Karpas-422 (cell line): Measurements from ENCODE around the gene DRG2. TPM values are rescaled to one million over a fixed set of nuclear protein-coding genes. Genes with fewer than 3 reads are reported as not detected.
A peak's percentile ranks its signal among the peaks of the same experiment; 100 is the strongest.

Experiments used
- DNase-seq: peaks from one replicate; pipeline ENCODE4 v3.0.0-alpha.2; 2015
- H2AFZ ChIP-seq: fragments of 200-600 bp; sonication (generic); 2 replicates; pipeline ENCODE4 v1.6.1; 2014; ENCODE audit warnings: antibody characterized with exemption, low read length, mixed read lengths
- H3K27ac ChIP-seq: fragments of 200-600 bp; sonication (generic); 2 replicates; pipeline ENCODE4 v1.5.1; 2014; ENCODE audit warnings: mild to moderate bottlenecking, low read length, moderate library complexity
- H3K27me3 ChIP-seq: fragments of 200-600 bp; sonication (generic); 2 replicates; pipeline ENCODE4 v1.6.1; 2014; ENCODE audit warnings: low read length, mixed read lengths
- H3K36me3 ChIP-seq: fragments of 200-600 bp; sonication (generic); 2 replicates; pipeline ENCODE4 v1.6.1; 2014; ENCODE audit warnings: low read length, mixed read lengths; ENCODE audit not compliant: insufficient read depth
- H3K4me1 ChIP-seq: fragments of 200-600 bp; sonication (generic); 2 replicates; pipeline ENCODE4 v1.6.1; 2014; ENCODE audit warnings: mild to moderate bottlenecking, low read length, mixed read lengths
- H3K4me2 ChIP-seq: fragments of 200-600 bp; sonication (generic); 2 replicates; pipeline ENCODE4 v1.6.1; 2014; ENCODE audit warnings: low read length, low read depth, mild to moderate bottlenecking; ENCODE audit not compliant: poor library complexity, severe bottlenecking
- H3K4me3 ChIP-seq: fragments of 200-600 bp; sonication (generic); 2 replicates; pipeline ENCODE4 v1.5.1; 2014; ENCODE audit warnings: mild to moderate bottlenecking, antibody characterized with exemption, low read length, mixed read lengths
- H3K79me2 ChIP-seq: fragments of 200-600 bp; sonication (generic); 2 replicates; pipeline ENCODE4 v1.6.1; 2014; ENCODE audit warnings: mild to moderate bottlenecking, low read length, mixed read lengths
- H3K9ac ChIP-seq: fragments of 200-600 bp; sonication (generic); 2 replicates; pipeline ENCODE4 v1.6.0; 2014; ENCODE audit warnings: low read length
- H3K9me2 ChIP-seq: fragments of 200-600 bp; sonication (generic), shearing (Covaris generic); replicated peaks from 2 replicates; pipeline ENCODE4 v1.6.0; 2014; ENCODE audit warnings: mild to moderate bottlenecking, low read length, moderate library complexity; ENCODE audit not compliant: insufficient read depth
- H3K9me3 ChIP-seq: fragments of 300-700, 200-600 bp; sonication (generic); 2 replicates; pipeline ENCODE4 v1.6.1; 2014; ENCODE audit warnings: low read length, mixed read lengths
- H4K20me1 ChIP-seq: fragments of 200-600 bp; sonication (generic); 2 replicates; pipeline ENCODE4 v1.6.1; 2014; ENCODE audit warnings: mild to moderate bottlenecking, antibody characterized with exemption, low read length, low read depth; ENCODE audit not compliant: insufficient read depth
- total RNA-seq: library from RNA; depleted of rRNA; stranded (reverse); fragments of >200 nt; shearing (Covaris generic); gene quantifications from 2 replicates; pipeline ENCODE4 v1.2.3, GENCODE V29; 2014; ENCODE audit warnings: low replicate concordance

The DRG2 gene
- total RNA-seq, 1 experiment from 2014 or later = 21.5 TPM

DNA sequence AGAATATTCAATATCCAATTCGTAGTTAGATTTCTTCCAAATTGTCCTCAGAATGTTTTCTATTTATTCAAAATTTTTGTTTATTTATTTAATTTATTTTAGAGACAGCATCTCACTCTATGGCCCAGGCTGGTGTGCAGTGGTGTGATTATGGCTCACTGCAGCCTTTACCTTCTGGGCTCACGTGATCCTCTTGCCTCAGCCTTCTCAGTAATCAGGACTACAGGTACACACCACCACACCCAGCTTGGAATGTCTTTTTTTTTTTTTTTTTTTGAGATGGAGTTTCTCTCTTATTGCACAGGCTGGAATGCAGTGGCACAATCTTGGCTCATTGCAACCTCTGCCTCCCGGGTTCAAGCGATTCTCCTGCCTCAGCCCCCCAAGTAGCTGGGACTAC, 3.5 kb upstream of the DRG2 start:
- Histone ChIP-seq H3K79me2 (peaks cover 22% of the 10 kb centered on the region), H3K4me3 (no peak overlapping the region), H3K4me1 (peaks cover 15% of the 10 kb centered on the region), H4K20me1 (no peaks in the 10 kb centered on the region), H3K4me2 (no peak overlapping the region), H2AFZ (no peak overlapping the region), H3K27me3 (no peaks in the 10 kb centered on the region), H3K36me3 (no peaks in the 10 kb centered on the region), H3K9me3 (no peaks in the 10 kb centered on the region), H3K9ac (no peak overlapping the region), H3K27ac (no peak overlapping the region), H3K9me2 (no peaks in the 10 kb centered on the region)
- peak; percentile 11 for DNase-seq

DNA sequence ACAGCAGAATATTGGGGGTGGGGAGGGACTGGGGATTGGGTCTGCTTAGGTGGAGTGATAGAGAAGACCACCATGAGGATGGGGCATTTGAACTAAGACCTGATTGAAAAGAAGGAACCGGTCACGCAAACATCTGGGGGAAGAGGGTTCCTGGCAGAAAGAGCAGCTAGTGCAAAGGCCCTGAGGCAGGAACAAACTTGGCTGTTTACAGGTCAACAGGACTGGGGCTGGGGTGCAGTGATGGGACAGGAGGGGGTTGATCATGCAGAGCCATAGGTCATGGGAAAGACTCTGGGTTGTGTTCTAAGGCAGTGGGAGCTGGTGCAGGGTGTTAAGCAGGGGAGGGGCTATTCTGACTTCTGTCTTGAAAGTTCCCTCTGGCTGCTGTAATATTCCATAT, 1.9 kb downstream of the DRG2 start:
- Histone ChIP-seq H3K27me3 (no peaks in the 10 kb centered on the region), H2AFZ (no peak overlapping the region), H3K36me3 (peaks cover 3% of the 10 kb centered on the region; the same call in 1 of the 2 replicates), H3K9ac (no peak overlapping the region), H3K4me2 (peak overlapping the region; percentile 92), H3K79me2 (peaks cover 39% of the 10 kb centered on the region), H3K9me2 (no peaks in the 10 kb centered on the region), H3K27ac (no peak overlapping the region), H3K4me3 (no peak overlapping the region), H3K9me3 (no peaks in the 10 kb centered on the region), H4K20me1 (no peaks in the 10 kb centered on the region), H3K4me1 (peaks cover 16% of the 10 kb centered on the region)
- DNase-seq = no peak

DNA sequence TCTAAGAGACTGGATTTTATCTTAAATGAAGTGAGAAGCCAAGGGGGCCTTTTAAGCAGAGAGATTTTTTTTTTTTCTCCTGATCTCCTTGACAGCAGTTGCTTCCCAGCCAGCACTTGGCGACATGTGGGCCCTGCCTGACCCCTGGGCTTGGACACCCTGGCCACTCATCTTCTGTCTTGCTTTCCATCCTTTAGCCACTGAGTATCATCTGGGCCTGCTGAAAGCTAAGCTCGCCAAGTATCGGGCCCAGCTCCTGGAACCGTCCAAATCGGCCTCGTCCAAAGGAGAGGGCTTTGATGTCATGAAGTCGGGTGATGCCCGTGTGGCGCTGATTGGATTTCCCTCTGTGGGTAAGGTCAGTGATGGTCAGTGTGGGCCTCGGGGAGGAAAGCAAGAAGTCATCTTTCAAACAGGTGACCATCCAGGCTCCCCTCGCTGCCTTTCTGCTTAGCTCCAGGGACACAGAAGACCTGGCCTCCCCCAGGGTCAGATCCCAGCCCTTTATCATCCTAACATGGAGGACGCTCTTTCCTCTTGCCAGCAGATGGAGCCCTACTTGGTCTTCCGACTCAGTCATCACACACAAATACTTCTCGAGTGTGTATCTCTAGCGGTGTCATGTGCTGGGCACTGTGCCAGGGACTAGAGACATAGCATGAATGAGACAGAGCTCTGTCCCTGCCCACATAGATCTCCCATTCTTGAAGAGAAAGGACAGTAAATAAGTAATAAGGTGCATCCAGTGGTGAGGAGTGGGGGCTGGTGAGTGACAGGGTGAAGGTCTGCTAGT, 6.1 kb downstream of the DRG2 start:
- H3K4me2 ChIP-seq = no peak overlapping the region
- H3K27ac ChIP-seq = no peak overlapping the region
- H3K27me3 ChIP-seq = no peaks in the 10 kb centered on the region
- H3K4me1 ChIP-seq = peaks cover 5% of the 10 kb centered on the region
- no peak overlapping the region for H3K9ac ChIP-seq
- H3K9me3 ChIP-seq = no peaks in the 10 kb centered on the region
- 0 out of 2 replicates have a peak, but pooled peaks cover 3% of the 10 kb centered on the region for H4K20me1 ChIP-seq
- H3K4me3 ChIP-seq = no peak overlapping the region
- peak; percentile 71 for DNase-seq
- no peaks in the 10 kb centered on the region for H3K9me2 ChIP-seq
- no peak overlapping the region for H2AFZ ChIP-seq
- H3K36me3 ChIP-seq = peaks cover 8% of the 10 kb centered on the region; the same call in 1 of the 2 replicates
- H3K79me2 ChIP-seq = peaks cover 22% of the 10 kb centered on the region

DNA sequence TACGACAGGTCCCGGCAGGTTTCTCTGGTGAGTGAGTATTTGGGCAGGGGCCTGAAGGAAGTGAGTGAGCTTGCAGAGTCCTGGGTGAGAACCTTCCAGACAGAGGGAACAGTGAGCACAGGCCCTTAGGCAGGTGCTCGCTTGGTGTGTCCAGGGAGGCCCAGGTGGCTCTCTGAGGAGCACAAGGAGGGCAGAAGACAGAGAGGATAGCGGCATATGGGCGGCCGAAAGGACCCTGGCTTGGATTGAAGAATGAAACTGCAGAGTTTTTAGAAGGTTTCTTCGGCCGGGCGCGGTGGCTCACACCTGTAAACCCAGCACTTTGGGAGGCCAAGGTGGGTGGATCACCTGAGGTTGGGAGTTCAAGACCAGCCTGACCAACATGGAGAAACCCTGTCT, 6.7 kb downstream of the DRG2 start:
- no peak overlapping the region for H2AFZ ChIP-seq
- H3K27me3 ChIP-seq = no peaks in the 10 kb centered on the region
- H3K9me3 ChIP-seq = no peaks in the 10 kb centered on the region
- no peak overlapping the region for H3K4me2 ChIP-seq
- peaks cover 13% of the 10 kb centered on the region; the same call in 1 of the 2 replicates for H3K36me3 ChIP-seq
- H3K79me2 ChIP-seq = peaks cover 16% of the 10 kb centered on the region
- 0 out of 2 replicates have a peak, but pooled peaks cover 3% of the 10 kb centered on the region for H4K20me1 ChIP-seq
- H3K4me3 ChIP-seq = no peak overlapping the region
- DNase-seq = peak; percentile 26
- H3K9ac ChIP-seq = no peak overlapping the region
- no peak overlapping the region for H3K27ac ChIP-seq
- H3K4me1 ChIP-seq = no peaks in the 10 kb centered on the region
- H3K9me2 ChIP-seq = no peaks in the 10 kb centered on the region

DNA sequence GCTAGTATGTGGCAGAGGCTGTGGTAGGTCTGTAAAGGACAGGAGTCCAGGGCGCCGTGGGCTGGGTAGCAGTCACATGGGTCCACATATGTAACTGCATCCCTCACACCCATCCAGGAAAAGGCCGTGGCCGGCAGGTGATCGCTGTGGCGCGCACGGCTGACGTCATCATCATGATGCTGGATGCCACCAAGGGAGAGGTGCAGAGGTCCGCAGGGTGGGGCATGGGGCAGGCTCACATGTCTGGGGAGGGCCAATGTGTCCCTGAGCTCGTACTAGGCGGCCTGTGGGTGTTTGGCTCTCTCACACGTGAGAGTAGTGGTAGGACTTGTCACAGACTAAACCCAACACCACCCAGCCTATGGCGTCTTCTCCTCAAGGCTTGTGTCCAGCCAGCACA, 11.8 kb downstream of the DRG2 start:
- no peak overlapping the region for H3K27ac ChIP-seq
- no peak overlapping the region for H3K9ac ChIP-seq
- H3K9me2 ChIP-seq = no peaks in the 10 kb centered on the region
- peaks cover 18% of the 10 kb centered on the region for H3K36me3 ChIP-seq
- H3K4me3 ChIP-seq = no peak overlapping the region
- no peaks in the 10 kb centered on the region for H3K4me1 ChIP-seq
- 0 out of 2 replicates have a peak, but pooled peaks cover 3% of the 10 kb centered on the region for H4K20me1 ChIP-seq
- H2AFZ ChIP-seq = no peak overlapping the region
- H3K79me2 ChIP-seq = no peaks in the 10 kb centered on the region
- no peak for DNase-seq
- no peaks in the 10 kb centered on the region for H3K9me3 ChIP-seq
- no peaks in the 10 kb centered on the region for H3K27me3 ChIP-seq
- no peak overlapping the region for H3K4me2 ChIP-seq

DNA sequence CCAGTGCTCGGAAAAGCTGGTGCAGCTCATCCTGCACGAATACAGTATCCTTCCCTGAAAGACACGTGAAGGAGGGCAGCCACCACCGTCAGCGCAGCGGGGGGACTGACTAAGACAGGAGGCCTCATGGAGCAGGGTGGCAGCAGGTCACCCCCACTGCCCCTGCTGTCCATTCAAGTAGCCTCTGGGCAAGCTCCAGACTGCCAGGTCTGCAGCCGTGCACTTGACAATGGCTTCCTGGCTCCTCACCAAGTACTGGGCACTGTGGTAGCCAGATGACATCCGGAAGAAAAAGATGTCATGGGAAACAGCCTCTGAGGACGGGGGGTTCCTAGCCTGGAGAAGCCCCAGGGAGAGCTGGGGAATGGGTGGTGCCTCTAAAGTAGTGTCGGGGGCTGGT, 12.9 kb downstream of the DRG2 start:
- Histone ChIP-seq H3K4me2 (no peak overlapping the region), H2AFZ (no peak overlapping the region), H4K20me1 (0 out of 2 replicates have a peak, but pooled peaks cover 3% of the 10 kb centered on the region), H3K27ac (no peak overlapping the region), H3K9me2 (no peaks in the 10 kb centered on the region), H3K4me1 (no peaks in the 10 kb centered on the region), H3K27me3 (no peaks in the 10 kb centered on the region), H3K79me2 (no peaks in the 10 kb centered on the region), H3K36me3 (peaks cover 16% of the 10 kb centered on the region), H3K9ac (no peak overlapping the region), H3K9me3 (no peaks in the 10 kb centered on the region), H3K4me3 (no peak overlapping the region)
- DNase-seq = no peak

DNA sequence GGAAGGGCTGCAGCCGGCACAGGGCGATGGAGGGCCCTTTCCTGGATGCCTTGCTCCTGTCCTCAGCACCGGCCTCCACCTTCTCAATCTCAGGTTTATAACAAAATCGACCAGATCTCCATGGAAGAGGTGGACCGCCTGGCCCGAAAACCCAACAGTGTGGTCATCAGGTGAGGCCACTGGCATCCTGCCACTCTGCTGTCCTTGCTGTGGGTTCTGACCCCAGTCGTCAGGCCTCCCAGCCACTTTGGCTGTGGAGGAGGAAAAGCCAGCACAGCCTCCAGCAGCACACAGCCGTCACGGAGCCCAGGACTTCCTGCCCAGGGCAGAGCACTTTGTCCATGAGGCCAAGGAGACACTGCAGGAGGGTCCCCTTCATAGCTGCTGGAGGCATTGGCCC, 14.1 kb downstream of the DRG2 start:
- Histone ChIP-seq H3K4me3 (no peak overlapping the region), H3K4me1 (no peaks in the 10 kb centered on the region), H4K20me1 (0 out of 2 replicates have a peak, but pooled peaks cover 3% of the 10 kb centered on the region), H3K9me2 (no peaks in the 10 kb centered on the region), H2AFZ (no peak overlapping the region), H3K27me3 (no peaks in the 10 kb centered on the region), H3K9ac (no peak overlapping the region), H3K79me2 (no peaks in the 10 kb centered on the region), H3K9me3 (no peaks in the 10 kb centered on the region), H3K27ac (no peak overlapping the region), H3K36me3 (peaks cover 12% of the 10 kb centered on the region), H3K4me2 (no peak overlapping the region)
- DNase-seq = no peak

DNA sequence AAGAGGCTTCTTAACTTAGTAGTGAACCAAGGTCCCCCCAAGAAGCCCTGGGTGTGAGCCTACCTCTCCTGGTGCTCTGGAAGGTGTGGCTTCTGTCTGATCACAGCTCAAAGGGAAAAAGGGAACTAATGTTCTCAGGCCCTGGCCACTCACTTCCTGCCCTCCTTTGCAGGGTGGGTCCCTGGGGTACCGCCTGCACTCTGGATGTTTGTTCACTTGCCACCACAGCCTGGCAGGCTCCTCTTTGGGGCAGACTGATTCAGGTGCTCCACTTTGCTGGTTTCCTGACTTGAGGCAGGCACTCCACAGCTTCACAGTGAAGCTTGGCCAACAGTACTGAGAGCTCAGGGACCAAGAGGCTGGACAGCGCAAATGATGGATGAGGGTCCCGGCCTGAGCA, 14.9 kb downstream of the DRG2 start:
- Histone ChIP-seq H3K79me2 (no peaks in the 10 kb centered on the region), H3K9me3 (no peaks in the 10 kb centered on the region), H3K9me2 (no peaks in the 10 kb centered on the region), H3K36me3 (peaks cover 12% of the 10 kb centered on the region), H3K27me3 (no peaks in the 10 kb centered on the region), H2AFZ (no peak overlapping the region), H3K27ac (no peak overlapping the region), H3K4me1 (no peaks in the 10 kb centered on the region), H3K9ac (no peak overlapping the region), H3K4me2 (no peak overlapping the region), H4K20me1 (0 out of 2 replicates have a peak, but pooled peaks cover 3% of the 10 kb centered on the region), H3K4me3 (no peak overlapping the region)
- DNase-seq = peak; percentile 54
